NCI-H510A treated with DMSO at 0.1 percent for 48 hours (cell line): ENCODE data around the gene BFSP2.

Source experiments
- DNase-seq: peaks from one replicate; lab custom pipeline; 2025; lab: John Stamatoyannopoulos, UW

The BFSP2 gene

DNA sequence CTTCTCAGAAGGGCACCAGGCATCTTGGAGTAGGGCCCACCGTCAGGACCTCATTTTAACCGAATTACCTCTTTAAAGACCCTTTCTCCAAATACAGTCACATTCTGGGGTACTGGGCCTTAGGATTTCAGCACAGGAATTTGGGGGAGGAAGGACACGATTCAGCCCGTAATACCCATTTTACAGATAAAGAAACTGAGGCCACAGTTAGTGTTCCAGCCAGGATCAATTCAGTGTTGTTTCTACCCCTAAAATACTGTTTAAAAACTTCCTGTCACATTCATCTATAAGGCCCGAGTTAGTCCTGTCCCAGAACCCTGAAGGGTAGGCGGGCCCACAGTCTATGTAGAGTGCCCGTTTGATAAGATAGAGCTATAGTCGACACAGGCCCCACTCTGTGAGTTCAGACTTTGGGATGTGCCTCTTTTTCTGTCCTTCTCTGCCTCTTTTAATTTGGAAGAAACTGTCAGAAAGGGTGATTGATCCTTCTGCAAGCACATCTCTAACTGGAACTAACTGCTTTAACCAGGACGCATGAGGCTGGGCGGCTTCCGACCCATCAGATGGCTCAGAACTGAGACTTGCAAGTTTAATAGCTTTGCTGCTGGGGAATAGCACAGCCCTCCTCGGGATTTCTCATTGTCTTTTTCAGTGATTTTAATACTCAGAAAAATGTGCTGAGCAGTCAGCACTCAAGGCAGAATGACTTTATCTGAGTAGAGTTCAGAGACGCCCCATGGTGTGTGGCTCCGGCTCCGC, 19.5 kb downstream of the BFSP2 start:
- DNase-seq, result no peak

DNA sequence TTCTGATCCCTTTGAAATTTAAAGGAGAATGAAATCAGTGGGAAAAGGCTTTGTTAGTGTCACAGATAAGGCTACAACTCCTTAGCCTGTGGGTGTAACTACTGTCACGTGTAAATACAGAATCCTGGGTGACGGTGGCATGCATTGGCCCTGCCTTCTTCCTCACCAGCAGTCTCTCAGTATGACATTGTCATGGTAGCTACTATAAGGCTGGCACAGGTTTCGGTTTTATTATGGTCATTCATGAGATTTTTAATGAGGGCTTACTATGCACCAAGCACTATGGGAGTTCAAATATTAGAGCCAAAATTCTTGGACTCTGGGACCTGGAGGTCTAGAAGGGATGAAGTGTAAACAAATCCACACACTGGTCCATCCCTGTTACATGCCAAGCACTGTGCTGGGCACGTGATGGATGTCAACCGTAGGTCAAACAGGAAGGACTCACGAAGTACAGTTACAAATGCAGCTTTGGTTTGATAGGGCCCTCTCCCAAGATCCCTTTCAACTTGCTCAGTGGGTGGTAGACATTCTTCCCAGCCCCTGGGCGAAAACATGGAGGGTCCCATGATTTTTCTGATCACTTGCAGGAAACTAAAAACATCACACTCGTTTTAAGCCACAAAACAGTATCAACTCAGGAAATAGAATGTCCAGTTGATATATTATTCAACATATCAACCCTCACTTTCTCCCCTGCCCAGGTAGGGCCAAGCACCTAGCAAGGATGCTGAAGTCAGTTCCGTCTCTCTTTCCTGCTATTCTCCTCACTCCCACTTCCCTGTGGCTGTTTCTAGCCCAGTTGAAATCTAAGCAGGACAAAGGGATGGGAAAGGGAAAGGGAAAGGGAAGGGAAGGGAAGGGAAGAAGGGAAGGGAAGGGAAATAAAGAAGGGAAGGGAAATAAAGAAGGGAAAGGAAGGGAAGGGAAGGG, 25.3 kb downstream of the BFSP2 start:
- no peak for DNase-seq

DNA sequence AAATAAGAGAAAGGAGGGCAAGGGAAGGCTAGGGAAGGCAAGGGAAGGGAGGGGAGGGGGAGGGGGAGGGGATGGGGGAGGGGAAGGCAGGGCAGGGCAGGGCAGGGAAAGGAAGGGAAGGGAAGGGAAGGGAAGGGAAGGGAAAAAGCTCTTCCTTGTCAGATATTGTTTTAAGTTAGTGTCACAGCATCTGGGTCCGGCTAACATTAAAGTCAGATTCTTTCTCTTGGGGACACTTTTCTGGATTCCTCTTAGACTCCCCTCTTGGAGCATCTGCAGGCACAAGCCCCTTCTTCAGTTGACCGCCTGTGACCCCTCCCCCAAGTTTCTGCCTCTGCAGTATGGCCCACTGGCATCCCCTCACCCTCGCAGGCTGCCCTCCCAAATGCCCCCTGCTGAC, 26.0 kb downstream of the BFSP2 start:
- DNase-seq, result no peak

DNA sequence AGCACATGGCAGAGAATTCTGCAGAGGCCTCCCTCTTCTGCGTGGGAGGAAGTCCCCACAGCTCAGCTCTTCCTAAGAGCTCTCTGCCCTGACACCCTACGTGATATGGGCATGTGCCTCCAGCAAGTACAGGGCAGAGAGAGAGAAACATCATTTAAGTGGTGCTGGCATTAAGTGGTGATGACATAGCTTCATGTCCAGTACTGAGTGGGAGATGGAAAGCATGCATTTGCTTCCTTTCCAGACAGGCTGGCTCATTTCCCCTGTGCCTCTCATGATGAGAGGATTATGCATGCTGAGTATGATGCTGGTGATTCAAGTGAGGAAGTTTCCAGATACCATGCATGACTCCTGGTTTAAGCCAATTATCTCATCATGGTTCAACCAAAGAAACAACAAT, 26.9 kb downstream of the BFSP2 start:
- no peak for DNase-seq

DNA sequence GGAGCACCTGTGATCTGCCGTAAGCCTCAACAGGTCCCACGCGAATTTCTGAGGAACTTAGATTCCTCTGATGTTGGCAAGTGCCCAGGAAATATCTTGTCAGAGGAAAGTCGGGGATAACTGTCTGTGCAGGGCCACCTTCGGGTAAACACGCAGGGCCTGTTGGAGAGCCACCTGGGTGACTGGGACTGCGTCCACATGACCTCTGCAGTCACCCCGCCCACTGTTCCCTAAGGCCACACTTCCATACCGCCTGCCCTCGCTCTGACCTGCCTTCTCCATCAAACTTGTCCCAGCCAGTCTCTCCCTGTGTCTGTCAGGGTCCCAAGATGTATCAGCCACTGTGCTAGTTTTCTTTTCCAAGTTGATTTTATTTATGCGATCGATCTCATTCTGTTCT, 28.7 kb downstream of the BFSP2 start:
- DNase-seq, result no peak

DNA sequence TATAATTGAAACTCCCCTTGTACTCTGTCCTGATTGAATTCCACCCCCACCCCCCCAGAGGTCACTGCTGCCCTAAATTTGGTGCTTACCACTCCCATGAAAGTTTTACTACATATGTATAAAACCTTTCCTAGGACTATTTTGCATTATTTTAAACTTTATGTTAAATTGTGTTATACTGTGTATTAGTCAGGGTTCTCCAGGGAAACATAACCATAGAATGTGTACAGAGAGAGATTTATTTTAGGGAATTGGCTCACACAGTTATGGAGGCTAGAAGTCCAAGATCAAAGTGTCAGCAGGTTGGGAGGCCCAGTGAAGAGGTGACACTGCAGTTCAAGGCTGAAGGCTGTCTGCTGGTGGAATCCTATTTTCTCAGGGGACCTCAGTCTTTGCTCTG, 29.2 kb downstream of the BFSP2 start:
- no peak for DNase-seq

DNA sequence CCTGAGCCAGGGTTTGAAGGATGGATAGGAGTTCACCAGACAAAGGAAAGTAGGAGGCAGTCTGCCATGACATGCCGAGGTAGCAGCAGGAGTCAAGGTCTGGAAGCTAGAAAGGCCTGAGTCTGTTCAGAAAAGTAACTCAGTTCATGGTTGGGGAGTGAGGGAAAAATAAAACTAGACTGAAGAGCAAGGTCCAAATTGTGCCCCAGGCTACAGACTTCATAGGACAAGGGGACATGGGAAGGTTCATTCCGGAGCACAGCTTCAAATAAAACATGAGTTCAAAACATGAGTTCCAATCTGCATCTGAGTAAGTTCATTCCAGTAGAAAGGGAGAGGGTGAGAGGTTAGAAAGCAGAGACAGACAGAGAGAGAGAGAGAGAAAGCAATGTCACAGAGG, 39.7 kb downstream of the BFSP2 start:
- no peak for DNase-seq

DNA sequence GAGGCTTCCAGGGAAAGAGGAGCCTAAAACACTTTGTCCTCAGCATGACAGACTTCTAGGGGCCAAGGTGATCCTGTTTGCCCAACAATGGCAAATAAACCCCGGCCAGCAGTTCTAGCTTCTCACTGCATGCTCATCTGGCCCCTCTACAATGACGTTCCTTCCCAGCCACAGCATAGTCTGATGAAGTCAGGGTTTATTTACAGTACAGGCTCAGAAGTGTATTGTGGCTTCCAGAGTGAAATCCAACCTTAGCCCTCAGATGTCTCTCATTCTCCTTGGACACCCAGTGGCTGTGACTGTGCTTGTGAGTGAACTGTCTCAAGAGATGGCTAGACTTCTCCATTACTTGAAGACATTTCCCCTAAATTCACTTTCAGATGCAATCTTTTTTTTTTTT, 40.8 kb downstream of the BFSP2 start:
- no peak for DNase-seq

DNA sequence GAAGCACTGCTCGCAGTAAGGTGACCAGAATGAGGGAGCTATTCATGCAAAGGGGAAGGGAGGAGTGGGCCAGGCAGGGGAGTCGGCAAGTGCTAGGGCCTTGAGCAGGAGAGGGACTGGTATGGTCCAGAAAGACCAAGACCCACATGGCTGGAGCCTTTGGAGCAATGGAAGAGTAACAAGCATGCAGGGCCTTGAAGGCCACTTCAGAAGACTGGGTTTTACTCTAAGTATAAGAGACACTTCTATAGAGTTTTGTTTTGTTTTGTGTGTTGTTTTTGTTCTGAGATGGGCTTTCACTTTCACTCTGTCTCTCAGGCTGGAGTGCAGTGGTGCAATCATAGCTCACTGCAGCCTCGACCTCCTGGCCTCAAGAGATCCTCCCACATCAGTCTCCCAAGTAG, 42.0 kb downstream of the BFSP2 start:
- DNase-seq, result no peak

DNA sequence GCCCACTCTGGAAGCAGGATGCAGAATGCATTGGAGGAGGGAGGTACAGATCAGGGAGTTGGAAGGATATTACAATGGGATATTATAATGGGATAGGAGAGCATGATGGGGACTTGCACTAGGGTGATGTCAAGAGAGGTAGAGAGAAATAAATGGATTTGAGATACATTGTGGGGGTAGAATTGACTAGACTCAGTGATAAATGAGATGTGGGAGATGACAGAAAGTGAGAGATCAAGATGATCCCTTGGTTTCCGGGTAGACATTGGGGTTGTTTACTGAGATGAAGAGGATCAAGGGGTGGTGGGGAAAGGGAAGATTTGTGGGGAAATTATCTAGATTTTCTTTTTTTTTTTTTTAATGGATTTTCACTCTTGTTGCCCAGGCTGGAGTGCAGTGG, 42.7 kb downstream of the BFSP2 start:
- DNase-seq, result no peak

DNA sequence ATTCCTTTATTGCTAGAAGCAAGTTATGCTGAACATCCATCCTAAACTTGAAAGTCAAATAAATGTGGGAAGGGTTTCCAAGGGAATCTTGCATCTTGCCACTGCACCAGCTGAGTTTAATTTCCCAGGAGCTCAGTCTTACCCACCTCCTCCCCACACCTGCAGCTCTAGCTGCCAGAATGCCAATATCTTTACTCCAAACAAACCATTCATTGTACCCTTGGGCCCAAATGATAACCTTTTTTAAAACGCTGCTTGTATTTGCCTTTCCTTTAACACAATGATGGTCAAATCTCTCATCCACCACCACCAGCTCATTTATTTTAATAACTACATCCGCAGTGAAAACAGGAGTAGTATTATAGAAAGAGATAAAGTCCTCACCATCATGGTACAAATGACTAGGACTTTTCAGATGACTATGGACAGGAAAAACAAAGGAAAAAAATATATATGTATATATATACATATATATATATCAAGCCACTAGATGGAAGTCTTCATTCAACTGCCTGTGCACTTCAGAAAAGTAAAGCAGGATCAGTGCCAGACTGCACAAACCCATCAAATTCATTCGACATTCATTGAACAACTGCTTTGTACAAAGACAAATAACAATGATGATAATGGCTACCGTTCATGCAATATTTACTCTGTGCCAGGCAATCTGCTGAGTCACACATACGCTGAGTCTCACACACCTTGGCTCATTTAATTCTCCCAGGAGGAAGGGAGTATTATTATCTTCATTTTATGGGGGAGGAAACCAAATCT, 44.0 kb downstream of the BFSP2 start:
- DNase-seq, result no peak

DNA sequence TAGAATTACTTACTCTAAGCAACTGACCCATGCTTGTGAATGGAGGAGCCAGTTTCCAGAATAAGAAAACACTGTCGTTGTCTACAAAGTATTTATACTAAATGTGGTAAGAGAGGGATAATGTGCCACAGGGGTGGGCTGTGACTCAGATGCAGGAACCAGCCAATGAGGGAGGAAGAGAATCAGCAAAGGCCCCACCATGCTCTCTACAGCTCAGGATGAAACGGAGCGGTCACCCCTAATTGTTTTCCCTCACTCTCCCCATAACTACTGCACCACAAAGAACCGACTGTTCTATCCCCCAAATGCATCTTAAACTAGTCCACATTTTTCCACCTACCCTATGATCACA, 44.5 kb downstream of the BFSP2 start:
- DNase-seq, result no peak

DNA sequence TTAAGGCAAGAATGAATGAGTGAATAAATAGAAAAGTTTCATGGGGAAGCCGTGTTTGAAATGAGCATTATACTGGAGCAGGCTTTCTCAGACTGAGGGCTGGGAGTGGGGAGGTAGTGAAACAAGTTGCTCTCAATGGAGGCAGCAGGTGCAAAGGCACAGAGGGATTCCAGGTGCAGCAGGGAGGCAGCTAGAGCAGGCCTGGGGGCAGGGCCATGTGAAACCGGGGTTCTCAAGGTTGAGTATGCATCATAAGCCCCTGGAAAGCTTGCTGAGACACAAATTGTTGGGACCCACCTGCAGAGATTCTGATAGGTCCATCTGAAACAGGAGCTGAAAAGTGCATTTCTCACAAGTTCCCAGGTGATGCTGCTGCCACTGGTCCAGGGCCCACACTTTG, 45.3 kb downstream of the BFSP2 start:
- no peak for DNase-seq

DNA sequence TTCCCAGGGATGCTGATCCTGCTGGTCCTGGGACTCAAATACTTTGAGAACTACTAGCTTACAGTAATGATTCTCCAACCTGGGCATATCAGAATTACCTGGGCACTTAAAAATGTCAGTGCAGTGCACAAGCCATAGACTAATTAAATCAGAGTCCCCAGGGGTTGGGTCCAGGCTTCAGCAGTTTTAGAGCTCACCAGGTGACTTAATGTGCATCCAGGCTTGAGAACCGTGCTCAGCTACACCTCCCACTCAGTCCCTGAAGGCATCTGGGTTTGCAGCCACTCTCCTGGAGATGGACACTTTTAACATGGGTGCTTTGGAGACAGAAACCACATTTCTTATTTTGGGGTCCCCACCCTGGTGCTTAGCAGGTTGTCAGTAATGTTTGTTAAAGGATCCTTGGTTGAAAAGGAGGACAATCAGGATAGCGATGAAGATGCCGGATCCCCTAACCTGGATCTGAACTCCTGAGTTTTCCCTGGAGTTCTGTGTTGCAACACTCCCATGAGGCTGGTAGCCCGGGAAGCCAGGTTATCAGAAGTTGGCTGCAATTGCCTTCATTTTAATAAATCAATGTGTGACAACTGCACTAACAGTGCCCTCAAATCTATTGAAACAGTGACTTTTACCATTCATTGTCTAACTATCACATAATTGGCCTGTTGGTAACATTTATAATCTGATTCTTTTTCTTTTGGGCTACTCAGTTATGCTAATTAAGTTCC, 48.1 kb downstream of the BFSP2 start:
- no peak for DNase-seq

DNA sequence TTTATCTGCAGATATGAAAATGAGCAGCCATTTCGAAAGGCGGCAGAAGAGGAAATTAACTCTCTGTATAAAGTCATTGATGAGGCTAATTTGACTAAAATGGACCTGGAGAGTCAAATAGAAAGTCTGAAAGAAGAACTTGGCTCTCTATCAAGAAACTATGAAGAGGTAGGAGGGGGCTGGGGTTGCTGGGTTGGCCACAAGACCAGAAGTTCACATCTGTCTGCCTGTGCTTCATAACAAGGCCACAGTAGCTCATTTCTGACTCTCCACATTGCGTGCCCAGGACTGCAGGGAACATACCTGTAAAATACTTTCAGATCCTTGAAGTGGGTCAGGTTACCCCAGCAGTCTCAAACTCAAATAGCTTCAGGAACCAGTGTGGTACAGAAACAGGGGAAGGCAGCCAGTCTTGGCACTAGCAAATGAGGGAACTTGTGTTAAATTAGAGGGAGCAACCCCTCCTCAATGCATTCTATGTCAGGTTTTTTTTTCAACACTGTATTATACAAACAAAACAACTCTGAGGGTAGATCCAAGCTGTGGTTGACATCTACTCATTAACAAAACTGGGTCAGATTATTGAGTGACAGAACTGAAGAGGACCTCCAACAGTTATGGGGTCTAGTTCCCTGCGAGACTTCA, 48.7 kb downstream of the BFSP2 start:
- DNase-seq, result no peak

DNA sequence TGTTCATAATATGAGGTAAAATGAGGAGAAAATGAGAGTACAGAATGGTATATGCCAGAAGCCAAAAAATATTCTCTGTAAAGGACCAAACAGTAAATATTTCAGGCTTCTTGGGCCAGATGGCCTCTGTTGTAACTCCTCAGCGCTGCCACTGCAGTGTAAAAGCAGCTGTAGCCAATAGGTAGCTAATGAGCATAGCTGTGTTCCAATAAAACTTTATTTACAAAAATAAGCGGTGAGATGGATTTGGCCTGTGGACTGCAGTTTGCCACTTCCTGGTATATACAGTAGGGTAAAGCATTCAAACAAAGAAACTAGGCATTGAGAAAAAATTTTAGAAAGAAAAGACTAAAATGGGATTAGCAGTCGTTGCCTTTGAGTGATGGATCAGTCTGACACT, 51.5 kb downstream of the BFSP2 start:
- no peak for DNase-seq

DNA sequence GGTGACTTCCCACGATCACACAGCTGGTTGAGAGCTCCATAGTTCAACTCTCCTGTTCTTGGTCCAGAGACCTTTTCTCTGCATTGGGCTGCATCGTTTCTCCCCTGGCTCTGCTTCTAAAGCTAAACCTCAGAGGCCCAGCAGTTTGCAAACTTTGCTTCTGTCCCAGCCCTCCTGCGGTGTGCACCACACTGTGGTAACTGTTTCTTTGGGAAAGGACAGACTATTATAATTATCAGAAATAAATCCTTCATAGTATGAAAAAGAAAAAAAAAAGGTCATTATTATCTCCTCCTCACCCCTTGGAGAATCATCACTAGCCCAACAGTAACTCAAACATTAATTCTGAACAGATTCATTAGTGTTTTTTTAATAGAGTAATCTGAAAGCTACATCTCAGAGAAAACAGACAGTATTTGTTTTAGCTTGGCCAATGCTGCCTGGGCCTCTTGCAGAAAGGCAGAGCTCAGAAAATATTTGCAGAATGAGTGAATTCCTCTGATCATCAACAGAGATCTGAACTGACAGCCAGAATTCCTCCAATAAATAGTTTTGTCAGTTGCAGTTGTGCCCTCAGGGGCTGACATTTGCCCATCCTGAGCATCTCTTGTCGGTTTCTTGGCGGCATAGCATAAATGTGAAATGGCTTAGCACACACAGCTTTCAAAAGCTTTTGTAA, 52.9 kb downstream of the BFSP2 start:
- no peak for DNase-seq

DNA sequence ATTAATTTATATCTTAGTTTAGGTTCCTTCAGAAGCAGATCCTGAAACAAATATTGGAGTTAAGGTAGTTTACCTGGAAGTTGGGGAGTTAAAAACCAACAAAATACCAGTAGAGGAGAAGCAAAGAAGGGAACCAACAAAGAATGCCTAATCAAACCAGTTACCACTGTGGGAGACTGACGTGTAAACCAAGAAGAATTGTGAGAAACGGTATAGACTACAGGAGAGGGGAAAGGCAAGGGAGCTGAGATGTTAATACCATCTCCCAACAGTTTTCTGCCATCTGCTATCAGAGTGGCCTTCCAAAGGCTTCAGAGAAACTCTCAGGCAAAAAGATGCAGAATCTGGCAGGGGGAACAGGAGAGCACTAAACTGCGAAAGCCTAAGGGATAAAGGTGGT, 53.5 kb downstream of the BFSP2 start:
- DNase-seq, result no peak

DNA sequence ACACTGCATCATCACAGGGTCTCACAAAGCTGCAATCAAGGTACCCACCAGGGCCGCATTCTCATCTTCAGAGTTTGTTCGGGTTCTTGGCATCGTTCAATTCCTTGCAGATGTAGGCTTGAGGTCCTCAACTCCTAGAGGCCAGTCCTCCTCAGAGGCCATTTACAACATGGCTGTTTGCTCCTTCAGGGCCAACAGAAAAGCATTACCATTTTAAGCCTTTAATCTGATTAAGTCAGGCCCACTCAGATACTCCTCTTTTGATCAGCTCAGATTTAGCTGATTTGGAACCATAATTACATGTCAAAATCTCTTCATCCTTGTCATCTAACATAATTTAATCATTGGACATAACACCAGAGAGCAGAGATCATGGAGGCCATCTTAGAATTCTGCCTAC, 55.4 kb downstream of the BFSP2 start:
- DNase-seq, result no peak

DNA sequence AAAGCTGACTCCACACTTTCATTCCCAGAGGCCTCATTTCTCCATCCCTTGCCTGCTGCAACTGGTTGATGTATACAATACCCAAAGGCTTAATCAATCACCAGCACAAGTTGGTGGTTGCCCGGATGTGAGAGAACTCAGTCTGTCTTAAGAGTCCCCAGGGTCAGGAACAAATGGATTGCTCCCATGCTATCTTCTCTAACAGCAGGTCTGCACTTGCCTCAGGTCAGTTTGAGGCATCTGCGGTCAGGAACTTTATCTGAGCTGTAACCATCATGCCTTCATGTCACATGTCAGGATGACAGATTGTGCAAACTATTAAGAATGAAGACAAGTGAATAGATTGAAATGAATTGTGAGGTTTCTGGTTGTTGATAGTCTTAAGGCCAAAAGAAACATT, 56.1 kb downstream of the BFSP2 start:
- DNase-seq, result no peak

DNA sequence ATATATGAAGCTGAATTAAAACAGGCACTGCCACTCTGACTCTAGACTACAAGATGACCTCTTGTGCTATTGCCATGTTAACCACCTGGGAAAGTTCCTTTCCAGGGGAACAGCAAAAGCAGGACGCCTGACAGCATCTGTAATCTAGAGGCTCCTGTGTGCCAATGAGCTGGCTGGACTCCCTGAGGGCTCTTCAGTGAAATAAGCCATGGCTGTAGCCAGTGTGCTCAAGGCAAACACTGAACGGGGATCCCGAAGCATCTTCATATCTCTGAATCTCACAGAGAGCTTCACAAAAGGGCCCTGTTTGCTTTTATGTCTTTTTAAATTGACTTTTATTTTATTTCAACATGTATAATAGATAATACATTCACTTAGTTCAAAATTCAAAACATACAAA, 57.2 kb downstream of the BFSP2 start:
- DNase-seq, result no peak
